ENCODE measurements around the gene CGREF1. TPM values are rescaled to one million over a fixed set of nuclear protein-coding genes. Genes with fewer than 3 reads are reported as not detected.

CGREF1 gene
- polyA plus RNA-seq, 1 donor from 2014 or later, result 24.5 TPM

- H3K27ac ChIP-seq (ENCODE audit: low read length), result no peak overlapping the region
- H3K9ac ChIP-seq (ENCODE audit: low read length), result no peak overlapping the region
- no peaks in the 10 kb centered on the region for H3F3A ChIP-seq (ENCODE audit: insufficient read depth, low read length, poor library complexity, severe bottlenecking)
- H3K9me2 ChIP-seq (ENCODE audit: insufficient read depth, low read length), result no peaks in the 10 kb centered on the region
- no peaks in the 10 kb centered on the region for H4K20me1 ChIP-seq (ENCODE audit: insufficient read depth)
- no peak overlapping the region for H3K4me3 ChIP-seq (ENCODE audit: low read length)
- TF ChIP-seq RAD21 (conservative IDR thresholded peaks at IDR 0.05), result no peak
- TF ChIP-seq MXI1 (conservative IDR thresholded peaks at IDR 0.05; ENCODE audit: poor library complexity, severe bottlenecking), result no peak
- TF ChIP-seq EZH2 (IDR thresholded peaks at IDR 0.05; ENCODE audit: borderline replicate concordance, insufficient read depth, low read length, poor library complexity, severe bottlenecking), result no peak
- no peak for TF ChIP-seq EP300 (conservative IDR thresholded peaks at IDR 0.05; ENCODE audit: poor library complexity, severe bottlenecking)
- no peak for TF ChIP-seq TAF1 (IDR thresholded peaks at IDR 0.05; ENCODE audit: low read depth)
- no peak for TF ChIP-seq POLR2AphosphoS5 (IDR thresholded peaks at IDR 0.05)
- TF ChIP-seq REST (IDR thresholded peaks at IDR 0.05; ENCODE audit: borderline replicate concordance), result no peak
- TF ChIP-seq, protein P1, sequence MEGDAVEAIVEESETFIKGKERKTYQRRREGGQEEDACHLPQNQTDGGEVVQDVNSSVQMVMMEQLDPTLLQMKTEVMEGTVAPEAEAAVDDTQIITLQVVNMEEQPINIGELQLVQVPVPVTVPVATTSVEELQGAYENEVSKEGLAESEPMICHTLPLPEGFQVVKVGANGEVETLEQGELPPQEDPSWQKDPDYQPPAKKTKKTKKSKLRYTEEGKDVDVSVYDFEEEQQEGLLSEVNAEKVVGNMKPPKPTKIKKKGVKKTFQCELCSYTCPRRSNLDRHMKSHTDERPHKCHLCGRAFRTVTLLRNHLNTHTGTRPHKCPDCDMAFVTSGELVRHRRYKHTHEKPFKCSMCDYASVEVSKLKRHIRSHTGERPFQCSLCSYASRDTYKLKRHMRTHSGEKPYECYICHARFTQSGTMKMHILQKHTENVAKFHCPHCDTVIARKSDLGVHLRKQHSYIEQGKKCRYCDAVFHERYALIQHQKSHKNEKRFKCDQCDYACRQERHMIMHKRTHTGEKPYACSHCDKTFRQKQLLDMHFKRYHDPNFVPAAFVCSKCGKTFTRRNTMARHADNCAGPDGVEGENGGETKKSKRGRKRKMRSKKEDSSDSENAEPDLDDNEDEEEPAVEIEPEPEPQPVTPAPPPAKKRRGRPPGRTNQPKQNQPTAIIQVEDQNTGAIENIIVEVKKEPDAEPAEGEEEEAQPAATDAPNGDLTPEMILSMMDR (IDR thresholded peaks at IDR 0.05; ENCODE audit: poor library complexity, severe bottlenecking), result no peak
- no peak for TF ChIP-seq SMC3 (conservative IDR thresholded peaks at IDR 0.05; ENCODE audit: poor library complexity)
- no peak overlapping the region for H2AFZ ChIP-seq (ENCODE audit: low read depth, low read length)
- H3K9me3 ChIP-seq (ENCODE audit: low read length), result no peaks in the 10 kb centered on the region
- H3K36me3 ChIP-seq (ENCODE audit: insufficient read depth, low read length), result no peaks in the 10 kb centered on the region
- H3K79me2 ChIP-seq (replicated peaks; ENCODE audit: insufficient read depth, low read length), result no peaks in the 10 kb centered on the region
- H3K4me2 ChIP-seq (ENCODE audit: low read length), result no peak overlapping the region
- H3K27me3 ChIP-seq (ENCODE audit: insufficient read depth, low read depth, low read length), result no peaks in the 10 kb centered on the region
Observed at GRCh38 chr2:27155069-27155520, 36.2 kb upstream of the CGREF1 start.

DNA sequence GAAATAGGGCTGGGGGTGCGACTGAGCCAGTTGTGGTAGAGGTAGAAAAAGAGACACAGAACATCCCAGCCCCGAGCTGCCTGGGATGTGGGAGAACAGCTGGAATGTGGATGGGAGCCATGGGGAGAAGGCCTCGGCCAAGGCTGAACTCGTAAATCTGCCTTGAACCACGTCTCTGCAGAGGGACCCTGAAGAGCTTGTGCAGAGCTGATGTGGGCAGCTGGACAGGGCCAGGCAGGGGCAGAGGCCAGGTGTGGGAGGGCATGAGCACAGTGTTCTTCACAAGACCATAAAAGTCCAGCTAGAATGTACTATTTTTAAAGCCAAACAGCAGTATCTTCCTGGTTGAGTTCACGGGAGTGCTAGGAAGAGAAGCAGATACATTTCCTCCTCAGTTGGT, 35.6 kb upstream of the CGREF1 start:
- Histone ChIP-seq H3K9me3 (ENCODE audit: low read length) (no peaks in the 10 kb centered on the region), H4K20me1 (ENCODE audit: insufficient read depth) (no peaks in the 10 kb centered on the region), H3K9me2 (ENCODE audit: insufficient read depth, low read length) (no peaks in the 10 kb centered on the region), H3F3A (ENCODE audit: insufficient read depth, low read length, poor library complexity, severe bottlenecking) (no peaks in the 10 kb centered on the region), H3K36me3 (ENCODE audit: insufficient read depth, low read length) (no peaks in the 10 kb centered on the region), H3K4me3 (ENCODE audit: low read length) (no peak overlapping the region), H3K9ac (ENCODE audit: low read length) (no peak overlapping the region), H3K27ac (ENCODE audit: low read length) (no peak overlapping the region), H2AFZ (ENCODE audit: low read depth, low read length) (no peak overlapping the region), H3K27me3 (ENCODE audit: insufficient read depth, low read depth, low read length) (no peaks in the 10 kb centered on the region), H3K4me2 (ENCODE audit: low read length) (no peak overlapping the region), H3K79me2 (replicated peaks; ENCODE audit: insufficient read depth, low read length) (no peaks in the 10 kb centered on the region)
- no peak for TF ChIP-seq TAF1 (IDR thresholded peaks at IDR 0.05; ENCODE audit: low read depth)
- no peak for TF ChIP-seq REST (IDR thresholded peaks at IDR 0.05; ENCODE audit: borderline replicate concordance)
- TF ChIP-seq, protein P1 (IDR thresholded peaks at IDR 0.05; ENCODE audit: poor library complexity, severe bottlenecking), result no peak
- TF ChIP-seq SMC3 (conservative IDR thresholded peaks at IDR 0.05; ENCODE audit: poor library complexity), result no peak
- no peak for TF ChIP-seq RAD21 (conservative IDR thresholded peaks at IDR 0.05)
- TF ChIP-seq EZH2 (IDR thresholded peaks at IDR 0.05; ENCODE audit: borderline replicate concordance, insufficient read depth, low read length, poor library complexity, severe bottlenecking), result no peak
- no peak for TF ChIP-seq EP300 (conservative IDR thresholded peaks at IDR 0.05; ENCODE audit: poor library complexity, severe bottlenecking)
- TF ChIP-seq POLR2AphosphoS5 (IDR thresholded peaks at IDR 0.05), result no peak
- TF ChIP-seq MXI1 (conservative IDR thresholded peaks at IDR 0.05; ENCODE audit: poor library complexity, severe bottlenecking), result no peak
